GM12892 (cell line): ENCODE data around the gene PSMD11.

Experiments
- POLR2A ChIP-seq: IDR thresholded peaks from 2 replicates; pipeline ENCODE4 v1.6.1; 2011; ENCODE audit warnings: low read depth, low read length, control low read depth
- TAF1 ChIP-seq: IDR thresholded peaks from 2 replicates; pipeline ENCODE4 v1.6.1; 2011; ENCODE audit warnings: low read depth, mild to moderate bottlenecking, control low read depth, low read length, borderline replicate concordance

GRCh38 chr17:32498391-32498790 is 54.1 kb downstream of the PSMD11 start:
- TF ChIP-seq POLR2A (no peak), TAF1 (no peak)
